Activated CD8-positive, alpha-beta T cell treated with anti-CD3 and anti-CD28 coated beads, Interleukin-2, amount 10 ng/mL, durations not matched to agents 7 days and 5 days (primary cell): Measurements from ENCODE around the gene DIP2A. TPM values are rescaled to one million over a fixed set of nuclear protein-coding genes. Genes with fewer than 3 reads are reported as not detected.

Source experiments
- ATAC-seq: fragments of 150-1000 bp; cut with Tn5 transposase; one replicate; pipeline ENCODE4 v1.10.0; 2021; ENCODE audit warnings: moderate library complexity
- CTCF ChIA-PET: fragments of 350-600 bp; sonication (Branson Sonifier 250); formaldehyde crosslinking; loops from one replicate; lab custom pipeline; 2021; ENCODE audit warnings: antibody characterized with exemption; lab: Charles Lee
- POLR2A ChIA-PET: fragments of 350-600 bp; sonication (Branson Sonifier 250); formaldehyde crosslinking; loops from one replicate; lab custom pipeline; 2021; ENCODE audit warnings: antibody characterized with exemption; lab: Charles Lee
- DNase-seq: peaks from one replicate; pipeline ENCODE4 v3.0.0-alpha.2; 2020
- H3K27ac Mint-ChIP-seq: one replicate; pipeline ENCODE4 v1.8.0; 2021; ENCODE audit warnings: mild to moderate bottlenecking, mixed read lengths
- H3K27me3 Mint-ChIP-seq: one replicate; pipeline ENCODE4 v1.8.0; 2021; ENCODE audit warnings: low read depth, mixed read lengths
- H3K36me3 Mint-ChIP-seq: one replicate; pipeline ENCODE4 v1.8.0; 2021; ENCODE audit warnings: low read depth, mixed read lengths
- H3K4me1 Mint-ChIP-seq: one replicate; pipeline ENCODE4 v1.8.0; 2021; ENCODE audit warnings: low read depth, mixed read lengths
- H3K4me3 Mint-ChIP-seq: one replicate; pipeline ENCODE4 v1.8.0; 2021; ENCODE audit warnings: mild to moderate bottlenecking, mixed read lengths
- H3K9me3 Mint-ChIP-seq: one replicate; pipeline ENCODE4 v1.8.0; 2022; ENCODE audit warnings: mixed read lengths; ENCODE audit not compliant: insufficient read depth
- total RNA-seq, 2 experiments: library from RNA; stranded (reverse); gene quantifications; one replicate each; pipeline ENCODE4 v1.2.3, GENCODE V29; 2021

DIP2A gene, protein sequence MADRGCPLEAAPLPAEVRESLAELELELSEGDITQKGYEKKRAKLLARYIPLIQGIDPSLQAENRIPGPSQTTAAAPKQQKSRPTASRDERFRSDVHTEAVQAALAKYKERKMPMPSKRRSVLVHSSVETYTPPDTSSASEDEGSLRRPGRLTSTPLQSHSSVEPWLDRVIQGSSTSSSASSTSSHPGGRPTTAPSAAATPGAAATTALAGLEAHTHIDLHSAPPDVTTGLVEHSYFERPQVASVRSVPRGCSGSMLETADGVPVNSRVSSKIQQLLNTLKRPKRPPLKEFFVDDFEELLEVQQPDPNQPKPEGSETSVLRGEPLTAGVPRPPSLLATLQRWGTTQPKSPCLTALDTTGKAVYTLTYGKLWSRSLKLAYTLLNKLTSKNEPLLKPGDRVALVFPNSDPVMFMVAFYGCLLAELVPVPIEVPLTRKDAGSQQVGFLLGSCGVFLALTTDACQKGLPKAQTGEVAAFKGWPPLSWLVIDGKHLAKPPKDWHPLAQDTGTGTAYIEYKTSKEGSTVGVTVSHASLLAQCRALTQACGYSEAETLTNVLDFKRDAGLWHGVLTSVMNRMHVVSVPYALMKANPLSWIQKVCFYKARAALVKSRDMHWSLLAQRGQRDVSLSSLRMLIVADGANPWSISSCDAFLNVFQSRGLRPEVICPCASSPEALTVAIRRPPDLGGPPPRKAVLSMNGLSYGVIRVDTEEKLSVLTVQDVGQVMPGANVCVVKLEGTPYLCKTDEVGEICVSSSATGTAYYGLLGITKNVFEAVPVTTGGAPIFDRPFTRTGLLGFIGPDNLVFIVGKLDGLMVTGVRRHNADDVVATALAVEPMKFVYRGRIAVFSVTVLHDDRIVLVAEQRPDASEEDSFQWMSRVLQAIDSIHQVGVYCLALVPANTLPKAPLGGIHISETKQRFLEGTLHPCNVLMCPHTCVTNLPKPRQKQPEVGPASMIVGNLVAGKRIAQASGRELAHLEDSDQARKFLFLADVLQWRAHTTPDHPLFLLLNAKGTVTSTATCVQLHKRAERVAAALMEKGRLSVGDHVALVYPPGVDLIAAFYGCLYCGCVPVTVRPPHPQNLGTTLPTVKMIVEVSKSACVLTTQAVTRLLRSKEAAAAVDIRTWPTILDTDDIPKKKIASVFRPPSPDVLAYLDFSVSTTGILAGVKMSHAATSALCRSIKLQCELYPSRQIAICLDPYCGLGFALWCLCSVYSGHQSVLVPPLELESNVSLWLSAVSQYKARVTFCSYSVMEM (N-terminal part only)
- total RNA-seq = 10 to 100 TPM; 53.7 to 53.9 TPM

DNA sequence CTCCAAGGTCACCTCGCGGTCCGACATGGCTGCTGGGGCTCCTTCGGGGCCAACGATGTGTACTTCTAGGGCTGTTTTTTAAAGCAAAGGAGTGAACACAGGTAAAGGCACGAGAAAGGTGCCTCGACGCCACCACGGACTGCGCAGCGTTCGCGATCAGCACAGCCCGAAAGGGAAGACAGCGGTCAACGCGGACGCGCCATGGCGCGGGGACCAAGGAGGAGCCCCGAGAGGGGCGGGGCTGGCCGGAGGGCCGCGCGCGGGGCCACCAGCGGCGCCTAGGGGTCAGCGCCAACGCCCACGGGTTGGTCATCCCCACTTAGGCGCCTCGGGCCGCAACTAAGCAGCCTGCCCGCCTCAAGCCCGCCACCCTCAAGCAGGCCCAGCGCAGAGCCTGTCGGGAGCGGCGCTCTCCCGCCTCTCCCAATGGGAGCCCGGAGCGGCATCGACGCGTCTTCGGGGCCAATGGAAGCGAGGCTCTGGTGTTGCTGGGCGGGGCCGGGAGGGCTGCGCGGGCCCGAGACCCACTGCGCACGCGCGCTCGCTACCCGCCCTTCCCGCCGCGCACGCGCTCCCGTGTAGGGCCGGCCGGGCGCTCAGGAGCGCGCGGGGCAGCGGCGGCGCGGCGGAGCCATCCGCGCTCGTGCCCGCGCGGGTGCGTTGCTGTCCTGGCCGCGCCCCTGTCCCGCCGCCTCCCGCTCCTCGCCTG lies at the start of gene DIP2A:
Gene DIP2A, plus strand, starts transcription at position 577 of the 709 bp plus-strand sequence. CDS start 241 bp downstream, outside the sequence.
- peaks cover 44% of the 10 kb centered on the region for H3K4me1 Mint-ChIP-seq

DNA sequence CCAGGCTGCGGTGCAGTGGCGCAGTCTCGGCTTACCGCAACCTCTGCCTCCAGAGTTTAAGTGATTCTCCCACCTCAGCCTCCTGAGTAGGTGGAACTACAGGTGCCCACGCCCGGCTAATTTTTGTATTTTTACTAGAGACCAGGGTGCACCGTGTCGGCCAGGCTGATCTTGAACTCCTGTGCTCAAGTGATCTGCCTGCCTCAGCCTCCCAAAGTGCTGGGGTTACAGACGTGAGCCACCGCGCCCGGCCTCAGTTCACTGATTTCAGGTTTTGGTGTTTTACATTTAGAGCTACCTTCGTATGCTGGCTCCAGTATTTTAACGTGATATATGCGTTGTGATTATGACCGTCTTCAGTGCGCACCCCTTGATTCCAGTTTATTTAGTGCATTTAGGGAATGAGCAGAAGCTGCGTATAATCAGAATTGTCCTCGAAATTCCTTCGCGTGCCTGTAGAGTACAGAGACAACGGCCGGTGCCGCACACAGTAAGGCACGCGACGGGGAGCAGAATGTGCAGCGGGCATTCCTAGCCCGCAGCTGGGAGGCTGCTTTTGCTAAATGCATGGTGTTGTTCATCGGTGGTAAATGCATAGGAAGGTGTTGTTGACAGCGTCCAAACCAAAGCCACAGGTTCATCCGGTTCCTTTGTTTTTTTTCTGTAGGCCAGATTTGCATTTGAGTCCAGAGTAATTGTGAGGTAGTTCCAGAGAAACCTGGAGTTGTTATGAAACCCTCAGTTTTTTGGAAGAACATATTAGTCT lies 48.9 kb upstream of the DIP2A start:
- H3K4me3 Mint-ChIP-seq = no peak overlapping the region
- POLR2A ChIA-PET = no interaction called here
- CTCF ChIA-PET = no interaction called here
- no peaks in the 10 kb centered on the region for H3K9me3 Mint-ChIP-seq
- peak overlapping the region; percentile 25 for H3K27ac Mint-ChIP-seq
- H3K36me3 Mint-ChIP-seq = peaks cover 29% of the 10 kb centered on the region
- H3K27me3 Mint-ChIP-seq = no peaks in the 10 kb centered on the region
- H3K4me1 Mint-ChIP-seq = peaks cover 2% of the 10 kb centered on the region
- DNase-seq (no peak), ATAC-seq (no peak)

More for the DNA sequence above, at the start of gene DIP2A:
- Mint-ChIP-seq H3K36me3 (peaks cover 46% of the 10 kb centered on the region), H3K4me3 (peak within 1 kb of the TSS; percentile 90), H3K27ac (peak within 1 kb of the TSS; percentile 89), H3K27me3 (no peaks in the 10 kb centered on the region), H3K9me3 (no peaks in the 10 kb centered on the region)
- DNase-seq (peak; percentile 96), ATAC-seq (peak; percentile 98)
- POLR2A ChIA-PET = interaction anchor here (0.6 to 3.3 kb wide), 16 partner anchors 11 to 485 kb away, joined by 3 to 16 read pairs (median 4); partner anchors contain the start of genes PRMT2 and S100B
- CTCF ChIA-PET = interaction anchor here (1.2 to 1.6 kb wide), 6 partner anchors 35 to 315 kb away, joined by 4 to 7 read pairs (median 4); partner anchors contain the start of gene PRMT2

DNA sequence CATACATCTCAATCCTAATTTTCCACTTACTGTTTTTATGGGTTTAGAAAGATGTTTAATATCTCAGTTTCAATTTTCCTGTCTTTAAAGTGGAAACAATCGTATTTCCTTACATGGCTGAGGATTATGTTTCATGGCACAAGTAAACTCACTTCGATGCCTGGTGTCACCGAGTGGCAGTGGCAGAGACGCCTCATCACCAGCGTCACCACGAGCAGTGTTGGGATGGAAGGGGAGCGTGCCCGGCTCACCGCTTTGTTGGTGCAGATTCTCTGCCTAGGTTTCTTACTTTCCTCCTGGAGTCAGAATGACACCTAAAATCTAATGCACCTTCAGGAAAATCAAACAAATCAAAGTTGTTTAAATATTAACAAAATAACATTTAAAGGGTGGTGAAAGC lies 48.2 kb upstream of the DIP2A start:
- Mint-ChIP-seq H3K27ac (no peak overlapping the region), H3K4me1 (peaks cover 2% of the 10 kb centered on the region), H3K4me3 (no peak overlapping the region), H3K9me3 (no peaks in the 10 kb centered on the region), H3K27me3 (no peaks in the 10 kb centered on the region), H3K36me3 (peaks cover 29% of the 10 kb centered on the region)
- ChIA-PET POLR2A (no interaction called here), CTCF (interaction anchor here (1.5 kb wide), 1 partner anchor 15 kb away, joined by 3 read pairs; no protein-coding TSS in a partner anchor)
- DNase-seq (no peak), ATAC-seq (no peak)

DNA sequence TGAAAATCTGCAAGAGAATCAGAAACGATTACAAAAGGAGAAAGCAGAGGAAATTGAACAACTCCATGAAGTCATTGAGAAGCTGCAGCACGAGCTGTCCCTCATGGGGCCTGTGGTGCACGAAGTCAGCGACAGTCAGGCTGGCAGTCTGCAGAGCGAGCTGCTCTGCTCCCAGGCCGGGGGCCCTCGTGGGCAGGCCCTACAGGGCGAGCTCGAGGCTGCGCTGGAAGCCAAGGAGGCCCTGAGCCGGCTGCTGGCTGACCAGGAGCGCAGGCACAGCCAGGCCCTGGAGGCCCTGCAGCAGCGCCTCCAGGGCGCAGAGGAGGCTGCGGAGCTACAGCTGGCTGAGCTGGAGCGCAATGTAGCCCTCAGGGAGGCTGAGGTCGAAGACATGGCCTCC lies 47.5 kb upstream of the DIP2A start:
- ATAC-seq = no peak
- no peak overlapping the region for H3K27ac Mint-ChIP-seq

DNA sequence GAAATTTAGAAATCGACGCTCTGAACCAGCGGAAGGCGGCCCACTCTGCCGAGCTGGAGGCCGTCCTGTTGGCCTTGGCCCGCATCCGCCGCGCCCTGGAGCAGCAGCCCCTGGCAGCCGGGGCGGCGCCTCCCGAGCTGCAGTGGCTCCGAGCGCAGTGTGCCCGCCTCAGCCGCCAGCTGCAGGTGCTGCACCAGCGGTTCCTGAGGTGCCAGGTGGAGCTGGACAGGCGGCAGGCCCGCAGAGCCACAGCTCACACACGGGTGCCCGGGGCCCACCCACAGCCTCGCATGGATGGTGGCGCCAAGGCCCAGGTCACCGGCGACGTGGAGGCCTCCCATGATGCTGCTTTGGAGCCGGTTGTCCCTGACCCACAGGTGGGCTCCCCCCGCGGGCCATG lies 47.0 kb upstream of the DIP2A start:
- ATAC-seq = no peak
- no peak overlapping the region for H3K27ac Mint-ChIP-seq
- POLR2A ChIA-PET = interaction anchor here (0.8 kb wide), 1 partner anchor 12 kb away, joined by 3 read pairs; no protein-coding TSS in a partner anchor
- H3K4me3 Mint-ChIP-seq = no peak overlapping the region
- CTCF ChIA-PET = interaction anchor here (1.5 kb wide), 1 partner anchor 14 kb away, joined by 3 read pairs; no protein-coding TSS in a partner anchor
- H3K27me3 Mint-ChIP-seq = no peaks in the 10 kb centered on the region
- H3K36me3 Mint-ChIP-seq = peaks cover 35% of the 10 kb centered on the region
- no peaks in the 10 kb centered on the region for H3K9me3 Mint-ChIP-seq
- DNase-seq = no peak
- peaks cover 2% of the 10 kb centered on the region for H3K4me1 Mint-ChIP-seq

More for the DNA sequence above, 47.5 kb upstream of the DIP2A start:
- ChIA-PET POLR2A (no interaction called here), CTCF (interaction anchor here (1.5 kb wide), 1 partner anchor 14 kb away, joined by 3 read pairs; no protein-coding TSS in a partner anchor)
- no peak for DNase-seq
- Mint-ChIP-seq H3K27me3 (no peaks in the 10 kb centered on the region), H3K36me3 (peaks cover 33% of the 10 kb centered on the region), H3K9me3 (no peaks in the 10 kb centered on the region), H3K4me3 (no peak overlapping the region), H3K4me1 (peaks cover 2% of the 10 kb centered on the region)

DNA sequence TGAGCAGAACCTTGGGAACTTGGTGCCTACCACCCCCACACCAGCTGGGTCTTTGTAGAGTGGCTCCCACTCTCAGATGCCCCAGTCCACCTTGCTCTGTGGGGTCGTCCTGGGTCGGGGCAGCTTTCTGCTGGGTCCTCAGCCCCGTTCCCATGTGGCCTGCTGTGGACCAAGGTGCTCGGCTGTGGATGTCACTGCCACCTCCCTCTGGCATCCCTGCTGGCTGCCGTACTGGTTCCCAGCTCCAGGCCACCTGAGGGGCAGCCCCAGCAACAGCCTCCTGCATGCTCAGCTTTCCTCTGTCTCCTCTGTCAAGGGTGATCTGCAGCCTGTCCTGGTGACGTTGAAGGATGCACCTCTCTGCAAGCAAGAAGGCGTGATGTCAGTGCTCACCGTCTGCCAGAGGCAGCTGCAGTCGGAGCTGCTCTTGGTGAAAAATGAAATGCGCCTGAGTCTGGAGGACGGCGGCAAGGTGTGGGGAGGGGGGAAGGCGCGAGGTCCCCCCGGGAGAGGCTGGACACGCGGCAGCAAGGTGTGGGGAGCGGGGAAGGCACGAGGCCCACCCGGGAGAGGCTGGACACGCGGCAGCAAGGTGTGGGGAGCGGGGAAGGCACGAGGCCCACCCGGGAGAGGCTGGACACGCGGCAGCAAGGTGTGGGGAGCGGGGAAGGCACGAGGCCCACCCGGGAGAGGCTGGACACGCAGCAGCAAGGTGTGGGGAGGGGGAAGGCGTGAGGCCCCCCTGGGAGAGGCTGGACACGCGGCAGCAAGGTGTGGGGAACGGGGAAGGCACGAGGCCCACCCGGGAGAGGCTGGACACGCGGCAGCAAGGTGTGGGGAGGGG lies 45.9 kb upstream of the DIP2A start:
- ATAC-seq = no peak
- Mint-ChIP-seq H3K27me3 (no peaks in the 10 kb centered on the region), H3K27ac (peak overlapping the region; percentile 52), H3K36me3 (peaks cover 34% of the 10 kb centered on the region), H3K4me3 (no peak overlapping the region), H3K4me1 (peaks cover 2% of the 10 kb centered on the region), H3K9me3 (no peaks in the 10 kb centered on the region)
- no peak for DNase-seq
- POLR2A ChIA-PET = interaction anchor here (0.8 kb wide), 1 partner anchor 11 kb away, joined by 3 read pairs; no protein-coding TSS in a partner anchor
- CTCF ChIA-PET = no interaction called here

DNA sequence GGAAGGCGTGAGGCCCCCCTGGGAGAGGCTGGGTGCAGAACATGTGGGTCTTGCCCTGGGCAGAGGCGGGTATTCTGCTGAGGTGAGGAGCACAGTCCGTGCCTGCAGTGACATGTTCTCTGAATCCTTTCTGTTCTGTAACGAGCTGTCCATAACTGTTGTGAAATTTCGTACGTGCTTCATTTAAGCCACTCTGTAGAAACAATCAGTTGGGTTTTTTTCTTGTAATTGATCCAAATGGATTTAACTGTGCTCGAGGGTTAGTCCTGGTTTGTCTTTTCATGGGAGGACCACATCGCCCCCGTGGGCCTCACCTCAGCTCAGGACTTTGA lies 45.4 kb upstream of the DIP2A start:
- H3K9me3 Mint-ChIP-seq = no peaks in the 10 kb centered on the region
- DNase-seq = no peak
- no peak for ATAC-seq
- no peak overlapping the region for H3K4me3 Mint-ChIP-seq
- H3K4me1 Mint-ChIP-seq = peaks cover 2% of the 10 kb centered on the region
- ChIA-PET CTCF (no interaction called here), POLR2A (no interaction called here)
- H3K27ac Mint-ChIP-seq = no peak overlapping the region
- H3K36me3 Mint-ChIP-seq = peaks cover 38% of the 10 kb centered on the region
- H3K27me3 Mint-ChIP-seq = no peaks in the 10 kb centered on the region

DNA sequence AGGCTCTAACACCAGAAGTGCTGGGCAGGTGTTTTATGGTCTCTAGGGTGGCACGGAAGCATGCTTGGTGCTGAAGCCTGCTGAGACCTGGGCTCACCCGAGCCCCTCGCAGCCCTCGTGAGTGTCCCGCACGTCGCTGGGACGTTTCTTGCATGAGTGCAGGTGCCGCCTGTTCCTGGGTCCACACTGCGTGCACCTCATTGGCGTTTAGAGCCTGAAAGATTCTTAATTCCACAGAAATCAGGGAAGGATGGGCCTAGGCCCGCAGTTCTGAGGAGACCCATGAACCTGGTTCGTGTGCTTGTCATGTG lies 43.8 kb upstream of the DIP2A start:
- Mint-ChIP-seq H3K36me3 (peaks cover 43% of the 10 kb centered on the region), H3K9me3 (no peaks in the 10 kb centered on the region), H3K4me1 (peaks cover 2% of the 10 kb centered on the region), H3K4me3 (no peak overlapping the region), H3K27me3 (no peaks in the 10 kb centered on the region), H3K27ac (no peak overlapping the region)
- DNase-seq (no peak), ATAC-seq (no peak)
- CTCF ChIA-PET = no interaction called here
- POLR2A ChIA-PET = no interaction called here

DNA sequence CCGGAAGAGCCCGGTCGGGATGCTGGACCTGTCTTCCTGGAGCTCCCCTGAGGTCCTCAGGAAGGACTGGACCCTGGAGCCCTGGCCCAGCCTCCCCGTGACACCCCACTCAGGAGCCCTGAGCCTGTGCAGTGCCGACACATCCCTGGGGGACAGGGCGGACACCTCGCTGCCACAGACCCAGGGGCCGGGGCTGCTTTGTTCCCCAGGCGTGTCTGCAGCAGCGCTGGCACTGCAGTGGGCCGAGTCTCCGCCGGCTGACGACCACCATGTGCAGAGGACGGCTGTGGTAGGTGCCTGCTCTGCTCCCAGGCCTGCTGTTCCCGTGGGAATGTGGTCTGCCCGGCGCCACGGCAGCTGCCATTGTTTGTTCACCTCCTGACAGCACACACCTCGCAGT lies 42.1 kb upstream of the DIP2A start:
- DNase-seq (no peak), ATAC-seq (no peak)
- Mint-ChIP-seq H3K4me1 (no peaks in the 10 kb centered on the region), H3K36me3 (peaks cover 44% of the 10 kb centered on the region), H3K9me3 (no peaks in the 10 kb centered on the region), H3K4me3 (no peak overlapping the region), H3K27me3 (no peaks in the 10 kb centered on the region), H3K27ac (no peak overlapping the region)
- CTCF ChIA-PET = no interaction called here
- POLR2A ChIA-PET = no interaction called here
